Measurements from ENCODE around the gene ABCG2.

Gene ABCG2

DNA sequence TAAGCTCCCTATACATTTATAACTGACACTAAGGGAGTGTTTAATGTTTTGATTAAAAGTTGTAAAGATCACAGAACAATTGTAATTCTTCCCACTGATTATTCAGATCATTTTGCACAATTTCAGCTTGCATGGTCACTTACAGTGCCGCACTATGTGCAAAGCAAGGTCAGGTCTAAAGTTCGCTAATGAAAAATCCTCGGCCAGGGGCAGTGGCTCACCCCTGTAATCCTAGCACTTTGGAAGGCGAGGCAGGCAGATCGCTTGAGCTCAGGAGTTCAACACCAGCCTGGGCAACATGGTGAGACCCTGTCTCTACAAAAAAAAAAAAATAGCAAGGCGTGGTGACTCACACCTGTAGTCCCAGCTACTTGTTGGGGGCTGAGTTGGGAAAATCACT, 94.0 kb downstream of the ABCG2 start:
- no peak for DNase-seq (ENCODE audit: low read depth in 2 of 2)

DNA sequence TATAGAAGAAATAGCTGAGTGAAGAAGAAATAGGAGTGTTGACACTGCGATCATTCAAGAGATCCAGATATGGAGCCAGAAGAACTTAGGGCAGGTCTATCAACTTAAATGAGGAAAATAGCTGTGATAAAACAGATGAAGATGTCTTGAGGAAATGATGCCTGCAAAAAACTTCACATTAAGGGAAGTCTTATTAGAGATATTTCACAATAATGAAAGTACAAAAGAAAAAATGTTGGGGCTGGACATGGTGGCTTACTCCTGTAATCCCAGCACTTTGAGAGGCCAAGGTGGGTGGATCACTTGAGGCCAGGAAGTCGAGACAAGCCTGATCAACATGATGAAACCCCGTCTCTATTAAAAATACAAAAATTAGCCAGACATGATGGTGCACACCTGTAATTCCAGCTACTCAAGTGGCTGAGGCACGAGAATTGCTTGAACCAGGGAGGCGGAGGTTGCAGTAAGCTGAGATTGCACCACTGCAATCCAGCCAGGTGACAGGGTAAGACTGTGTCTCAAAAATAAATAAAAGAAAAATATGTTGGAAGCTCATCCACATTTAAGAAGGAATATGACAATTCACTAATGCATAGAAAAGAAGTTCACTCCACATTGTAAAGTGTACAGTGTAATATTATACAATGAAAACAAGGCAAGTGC, 94.7 kb downstream of the ABCG2 start:
- no peak for DNase-seq (ENCODE audit: low read depth in 2 of 2)

- no peak for DNase-seq (ENCODE audit: low read depth in 2 of 2)
Measured at GRCh38 chr4:88062843-88063242, 95.6 kb downstream of the ABCG2 start.

DNA sequence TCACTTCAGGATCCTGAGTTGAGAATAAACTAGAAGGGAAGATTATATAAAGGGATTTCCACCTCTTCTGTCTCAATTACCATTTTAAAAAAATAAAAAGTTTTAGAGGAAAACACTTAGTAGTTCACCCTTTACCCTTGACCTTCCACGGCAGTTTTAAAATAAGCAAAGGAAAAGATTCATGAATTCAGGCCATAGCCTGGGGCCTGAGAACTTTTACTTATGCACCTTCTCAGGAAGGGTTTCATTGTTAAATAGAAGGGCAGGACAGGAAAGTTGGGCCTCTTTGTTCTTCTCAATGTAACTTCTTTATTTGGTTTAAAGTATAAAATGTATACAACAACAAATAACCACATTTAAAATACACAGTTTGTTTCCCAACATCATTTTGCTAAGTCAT, 96.1 kb downstream of the ABCG2 start:
- DNase-seq (ENCODE audit: low read depth in 2 of 2): no peak

DNA sequence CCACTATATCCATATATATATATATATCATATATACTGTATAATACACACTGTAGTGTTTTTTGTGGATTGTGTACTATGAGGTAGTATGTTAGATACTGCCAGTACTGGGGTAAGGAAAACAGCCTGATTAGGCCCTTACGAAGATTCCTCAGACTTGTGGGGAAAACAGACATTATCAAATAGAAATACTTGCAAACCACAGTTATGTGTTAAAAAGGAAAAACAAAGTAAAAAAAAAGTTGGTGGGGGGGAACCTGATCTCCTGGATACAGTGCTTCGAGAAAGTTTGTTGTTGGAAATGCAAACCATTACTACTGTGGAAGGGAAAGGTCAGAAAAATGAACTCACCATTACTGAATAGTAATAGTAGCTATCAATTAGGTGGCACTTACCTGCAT, 98.0 kb downstream of the ABCG2 start:
- DNase-seq (ENCODE audit: low read depth in 2 of 2): no peak

DNA sequence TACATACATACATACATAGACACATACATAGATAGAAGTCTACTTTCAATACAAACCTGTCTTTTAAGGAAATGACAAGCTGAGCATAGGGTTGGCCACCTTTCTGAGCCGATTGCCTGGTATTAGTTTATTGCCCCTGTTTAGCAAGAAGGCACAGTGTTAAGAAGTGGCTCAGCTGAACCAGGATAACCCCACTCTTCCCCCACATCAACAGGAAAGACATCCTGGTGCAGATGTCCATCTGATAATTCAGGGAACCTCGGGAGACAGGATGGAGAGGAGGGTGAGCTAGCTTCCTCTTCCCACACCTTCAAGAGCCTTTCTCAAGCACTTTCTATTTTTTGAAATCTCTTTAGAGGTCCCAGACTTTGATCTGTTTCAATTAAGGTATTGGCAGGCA, 98.7 kb downstream of the ABCG2 start:
- no peak for DNase-seq (ENCODE audit: low read depth in 2 of 2)

DNA sequence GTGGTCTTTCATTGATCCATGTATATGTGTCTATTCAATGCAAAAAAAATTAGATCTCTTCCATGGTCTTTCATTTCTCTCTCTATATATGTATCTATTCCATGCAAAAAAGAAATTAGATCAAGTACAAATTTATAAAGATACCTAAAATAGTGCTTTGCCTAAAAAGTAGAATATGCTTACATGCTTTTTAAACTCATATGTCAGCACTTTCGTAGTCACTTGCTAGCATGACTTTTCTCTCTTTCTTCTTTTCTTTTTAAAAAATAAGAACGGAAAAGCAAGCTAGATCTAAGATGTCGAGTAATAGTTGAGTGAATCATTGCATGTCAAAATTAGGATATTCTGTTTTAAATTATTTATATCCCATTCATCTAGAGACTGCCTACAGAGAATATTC, 100.1 kb downstream of the ABCG2 start:
- no peak for DNase-seq (ENCODE audit: low read depth in 2 of 2)

DNA sequence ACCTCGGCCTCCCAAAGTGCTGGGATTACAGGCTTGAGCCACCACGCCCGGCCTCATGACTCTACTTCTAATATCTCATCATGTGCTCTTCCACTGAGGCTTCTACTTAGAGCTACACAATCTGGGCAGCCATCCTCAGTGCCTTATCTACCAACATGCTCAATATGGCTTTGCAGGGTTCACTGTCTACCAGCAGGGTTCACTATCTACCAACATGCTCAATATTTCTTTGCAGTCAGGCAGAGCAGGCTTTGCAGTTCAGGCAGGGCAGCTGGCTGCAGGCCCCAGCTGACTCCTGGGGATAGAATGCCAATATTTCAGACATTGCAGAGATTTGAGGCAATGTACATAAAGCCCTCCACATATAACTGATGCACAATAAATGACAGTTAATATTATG, 103.5 kb downstream of the ABCG2 start:
- DNase-seq (ENCODE audit: low read depth in 2 of 2): no peak

- no peak for DNase-seq (ENCODE audit: low read depth in 2 of 2)
Measured at GRCh38 chr4:88054229-88054628, 104.2 kb downstream of the ABCG2 start.

DNA sequence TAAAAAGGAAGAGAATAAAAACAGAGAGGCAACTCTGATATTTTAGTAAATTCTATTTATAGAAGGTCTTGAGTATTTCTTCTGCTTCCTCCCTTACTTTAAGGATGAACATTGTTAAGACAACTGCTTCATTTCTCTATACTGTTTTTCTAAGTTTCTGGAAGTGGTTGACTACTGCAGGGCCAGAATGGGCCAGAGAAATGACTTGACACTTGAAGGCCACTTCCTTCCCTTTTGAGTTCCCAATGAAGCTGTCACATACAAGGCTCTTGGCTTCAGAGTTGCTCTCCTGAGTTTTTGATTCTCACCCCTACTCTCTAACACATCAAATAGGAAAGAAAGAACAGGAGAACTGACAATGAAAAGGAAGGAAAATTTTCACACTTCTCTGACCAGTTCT, 113.4 kb downstream of the ABCG2 start:
- no peak for DNase-seq (ENCODE audit: low read depth in 2 of 2)

DNA sequence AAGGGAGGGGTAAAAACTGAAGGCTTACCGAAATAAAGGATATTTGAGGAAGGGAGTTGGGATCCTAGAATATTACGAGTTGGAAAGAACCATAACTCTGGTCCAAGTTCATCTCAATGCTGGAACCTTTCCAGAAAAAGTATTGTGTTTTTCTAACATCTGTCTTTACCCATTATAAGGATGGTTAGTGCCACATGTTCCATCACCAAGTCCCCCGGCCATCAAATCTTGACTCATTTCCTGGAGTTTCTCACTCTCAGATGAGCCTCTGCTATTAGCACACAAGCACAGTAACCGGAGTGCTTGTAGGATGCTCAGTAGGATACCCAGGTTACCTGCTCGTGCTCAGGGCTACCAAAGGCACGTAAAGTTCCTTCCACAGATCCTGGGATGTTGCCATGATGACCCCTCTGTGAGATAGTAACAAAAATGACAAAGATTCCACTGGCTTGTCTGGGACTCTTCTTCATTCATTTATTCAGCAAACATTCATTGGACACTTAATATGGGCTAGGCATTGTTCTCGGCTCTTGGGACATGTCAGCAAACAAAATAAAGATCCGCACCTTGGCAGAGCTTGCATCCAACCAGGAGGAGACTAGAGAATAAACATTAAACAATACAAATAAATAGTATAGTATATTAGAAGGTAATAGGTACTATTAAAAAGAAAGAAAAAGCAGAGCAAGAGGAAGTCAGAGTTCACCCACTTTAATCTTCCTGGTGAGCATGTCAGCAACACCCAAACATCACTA, 114.7 kb downstream of the ABCG2 start:
- DNase-seq (ENCODE audit: low read depth in 2 of 2): no peak

DNA sequence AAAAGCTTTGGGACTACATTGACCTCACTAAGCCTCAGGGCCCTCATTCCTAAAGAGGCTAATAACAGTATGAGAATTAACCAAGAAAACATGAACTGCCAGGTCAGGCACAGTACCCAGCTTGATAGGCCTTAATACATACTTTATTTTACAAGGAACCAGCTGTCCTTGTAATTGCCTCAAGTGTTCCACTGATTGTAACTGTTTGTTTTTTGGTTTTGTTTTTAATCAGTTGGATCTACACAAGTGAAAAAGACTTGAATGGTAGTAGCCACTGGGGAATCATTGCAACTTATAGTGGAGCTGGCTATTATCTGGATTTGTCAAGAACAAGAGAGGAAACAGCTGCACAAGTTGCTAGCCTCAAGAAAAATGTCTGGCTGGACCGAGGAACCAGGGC, 115.4 kb downstream of the ABCG2 start:
- DNase-seq (ENCODE audit: low read depth in 2 of 2): no peak

DNA sequence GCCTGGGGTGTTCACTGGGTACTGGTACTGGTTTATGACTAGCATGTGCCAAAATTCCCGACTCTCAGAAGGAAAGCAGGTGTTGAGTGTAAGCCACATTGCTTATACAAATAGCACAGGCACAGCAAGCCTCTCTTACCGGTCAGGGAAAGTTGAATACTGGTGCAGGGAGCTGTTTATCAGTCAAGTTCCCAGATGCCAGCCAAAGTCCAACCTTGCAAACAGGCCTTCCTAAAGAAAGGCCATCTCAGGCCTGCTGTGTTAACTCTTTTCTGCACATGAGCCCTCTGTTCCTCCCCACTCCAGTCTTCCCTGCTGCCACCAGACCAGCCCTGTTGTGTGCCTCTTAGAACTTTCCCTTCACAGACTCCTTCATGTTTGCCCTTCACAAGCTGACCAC, 116.8 kb downstream of the ABCG2 start:
- no peak for DNase-seq (ENCODE audit: low read depth in 2 of 2)

DNA sequence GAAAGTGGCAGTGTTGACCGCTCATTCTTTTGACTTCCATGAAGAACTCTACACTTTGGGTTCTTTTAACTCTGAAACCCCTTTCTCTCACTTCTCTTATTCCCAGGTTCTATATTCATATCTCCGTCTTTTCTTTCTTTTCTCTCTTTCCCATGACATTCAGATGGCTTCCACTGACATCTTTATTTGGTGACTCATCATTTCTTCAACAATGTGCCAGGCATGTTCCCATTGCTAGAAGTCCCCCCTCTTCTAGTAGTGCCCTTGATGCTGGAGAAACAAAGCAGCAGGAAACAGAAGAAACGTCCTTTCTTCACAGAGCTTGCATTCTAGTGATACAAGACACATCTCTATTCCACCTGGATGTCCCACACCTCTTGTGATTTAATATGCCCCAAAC, 117.7 kb downstream of the ABCG2 start:
- DNase-seq (ENCODE audit: low read depth in 2 of 2): no peak
